DOHH2 (cell line): Measurements from ENCODE around the gene MS4A10.

Experiments used
- EZH2phosphoT487 ChIP-seq: fragments of 200-600 bp; sonication (generic); IDR thresholded peaks from 2 replicates; pipeline ENCODE4 v1.6.1; 2017; ENCODE audit warnings: borderline replicate concordance, mild to moderate bottlenecking, antibody characterized with exemption, low read length, moderate library complexity, mixed read lengths
- TF ChIP-seq, protein P1 (sequence below): fragments of 200-600 bp; sonication (generic); IDR thresholded peaks from one replicate; pipeline ENCODE4 v1.5.1; 2014; ENCODE audit warnings: antibody characterized with exemption, mild to moderate bottlenecking, low read depth, low read length; ENCODE audit not compliant: poor library complexity, severe bottlenecking

DNA sequence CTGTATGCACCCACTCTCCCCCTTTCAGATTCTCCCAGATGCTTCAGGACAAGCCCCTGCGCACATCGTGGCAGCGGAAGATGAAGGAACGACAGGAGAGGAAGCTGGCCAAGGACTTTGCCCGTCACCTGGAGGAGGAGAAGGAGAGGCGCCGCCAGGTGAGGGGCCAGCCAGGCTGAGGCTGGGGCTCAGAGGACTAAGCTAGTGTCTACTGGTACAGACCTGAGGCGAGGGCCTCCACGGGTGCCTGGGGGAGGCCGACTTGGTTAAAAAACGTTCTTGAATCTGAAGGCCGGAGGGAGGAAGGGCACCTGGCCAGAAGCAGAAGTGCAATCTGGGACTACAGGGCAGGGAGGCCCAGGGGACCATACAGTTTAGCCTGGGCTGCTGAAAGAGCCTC is 62.8 kb downstream of the MS4A10 start:
- TF ChIP-seq, protein P1, sequence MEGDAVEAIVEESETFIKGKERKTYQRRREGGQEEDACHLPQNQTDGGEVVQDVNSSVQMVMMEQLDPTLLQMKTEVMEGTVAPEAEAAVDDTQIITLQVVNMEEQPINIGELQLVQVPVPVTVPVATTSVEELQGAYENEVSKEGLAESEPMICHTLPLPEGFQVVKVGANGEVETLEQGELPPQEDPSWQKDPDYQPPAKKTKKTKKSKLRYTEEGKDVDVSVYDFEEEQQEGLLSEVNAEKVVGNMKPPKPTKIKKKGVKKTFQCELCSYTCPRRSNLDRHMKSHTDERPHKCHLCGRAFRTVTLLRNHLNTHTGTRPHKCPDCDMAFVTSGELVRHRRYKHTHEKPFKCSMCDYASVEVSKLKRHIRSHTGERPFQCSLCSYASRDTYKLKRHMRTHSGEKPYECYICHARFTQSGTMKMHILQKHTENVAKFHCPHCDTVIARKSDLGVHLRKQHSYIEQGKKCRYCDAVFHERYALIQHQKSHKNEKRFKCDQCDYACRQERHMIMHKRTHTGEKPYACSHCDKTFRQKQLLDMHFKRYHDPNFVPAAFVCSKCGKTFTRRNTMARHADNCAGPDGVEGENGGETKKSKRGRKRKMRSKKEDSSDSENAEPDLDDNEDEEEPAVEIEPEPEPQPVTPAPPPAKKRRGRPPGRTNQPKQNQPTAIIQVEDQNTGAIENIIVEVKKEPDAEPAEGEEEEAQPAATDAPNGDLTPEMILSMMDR: no peak
- TF ChIP-seq EZH2phosphoT487: no peak
